Measurements from ENCODE around the gene PCBP2. TPM values are rescaled to one million over a fixed set of nuclear protein-coding genes. Genes with fewer than 3 reads are reported as not detected.

The PCBP2 gene
- total RNA-seq, 4 donors from 2014 or later = 414 to 583 (median 490) TPM

DNA sequence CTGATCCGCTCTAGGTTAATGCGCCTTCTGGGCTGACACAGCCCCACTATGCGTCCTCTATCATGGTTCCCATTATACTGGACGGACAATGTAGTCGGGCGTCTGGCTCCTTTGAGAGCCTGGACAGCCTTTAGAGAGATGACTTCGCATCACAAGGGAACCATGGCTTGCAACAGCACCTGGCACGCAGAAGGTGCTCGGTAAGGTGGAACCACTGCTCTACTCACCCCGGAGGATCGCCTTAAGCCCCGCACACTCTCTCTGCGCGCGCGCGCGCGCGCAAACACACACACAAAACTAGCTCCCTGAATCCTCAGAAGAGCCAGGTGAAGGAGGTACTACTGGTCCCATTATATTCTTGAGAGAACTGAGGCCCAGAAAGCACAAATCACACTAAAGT lies 40.3 kb downstream of the PCBP2 start:
- Histone ChIP-seq H3K27me3 (no peaks in the 10 kb centered on the region), H3K4me3 (peak overlapping the region; percentile 47 to 72 (median 64)), H3K27ac (peak overlapping the region; percentile 69 to 91 (median 86)), H3K36me3 (peaks cover 0 to 12% (median 2%) of the 10 kb centered on the region in 3 donors), H3K9me3 (no peaks in the 10 kb centered on the region), H3K4me1 (peaks cover 0 to 51% (median 22%) of the 10 kb centered on the region in 4 donors)
- TF ChIP-seq POLR2A (IDR thresholded peaks at IDR 0.05) (no peak), EP300 (IDR thresholded peaks at IDR 0.05) (no peak)
- TF ChIP-seq, protein P1, sequence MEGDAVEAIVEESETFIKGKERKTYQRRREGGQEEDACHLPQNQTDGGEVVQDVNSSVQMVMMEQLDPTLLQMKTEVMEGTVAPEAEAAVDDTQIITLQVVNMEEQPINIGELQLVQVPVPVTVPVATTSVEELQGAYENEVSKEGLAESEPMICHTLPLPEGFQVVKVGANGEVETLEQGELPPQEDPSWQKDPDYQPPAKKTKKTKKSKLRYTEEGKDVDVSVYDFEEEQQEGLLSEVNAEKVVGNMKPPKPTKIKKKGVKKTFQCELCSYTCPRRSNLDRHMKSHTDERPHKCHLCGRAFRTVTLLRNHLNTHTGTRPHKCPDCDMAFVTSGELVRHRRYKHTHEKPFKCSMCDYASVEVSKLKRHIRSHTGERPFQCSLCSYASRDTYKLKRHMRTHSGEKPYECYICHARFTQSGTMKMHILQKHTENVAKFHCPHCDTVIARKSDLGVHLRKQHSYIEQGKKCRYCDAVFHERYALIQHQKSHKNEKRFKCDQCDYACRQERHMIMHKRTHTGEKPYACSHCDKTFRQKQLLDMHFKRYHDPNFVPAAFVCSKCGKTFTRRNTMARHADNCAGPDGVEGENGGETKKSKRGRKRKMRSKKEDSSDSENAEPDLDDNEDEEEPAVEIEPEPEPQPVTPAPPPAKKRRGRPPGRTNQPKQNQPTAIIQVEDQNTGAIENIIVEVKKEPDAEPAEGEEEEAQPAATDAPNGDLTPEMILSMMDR (IDR thresholded peaks at IDR 0.05) = no peak
- WGBS, 2 donors = 53 to 58% methylated on average over 17 to 20 of the region's 20 CpGs
- no peak for DNase-seq (ENCODE audit: low spot score in 2 of 2)

DNA sequence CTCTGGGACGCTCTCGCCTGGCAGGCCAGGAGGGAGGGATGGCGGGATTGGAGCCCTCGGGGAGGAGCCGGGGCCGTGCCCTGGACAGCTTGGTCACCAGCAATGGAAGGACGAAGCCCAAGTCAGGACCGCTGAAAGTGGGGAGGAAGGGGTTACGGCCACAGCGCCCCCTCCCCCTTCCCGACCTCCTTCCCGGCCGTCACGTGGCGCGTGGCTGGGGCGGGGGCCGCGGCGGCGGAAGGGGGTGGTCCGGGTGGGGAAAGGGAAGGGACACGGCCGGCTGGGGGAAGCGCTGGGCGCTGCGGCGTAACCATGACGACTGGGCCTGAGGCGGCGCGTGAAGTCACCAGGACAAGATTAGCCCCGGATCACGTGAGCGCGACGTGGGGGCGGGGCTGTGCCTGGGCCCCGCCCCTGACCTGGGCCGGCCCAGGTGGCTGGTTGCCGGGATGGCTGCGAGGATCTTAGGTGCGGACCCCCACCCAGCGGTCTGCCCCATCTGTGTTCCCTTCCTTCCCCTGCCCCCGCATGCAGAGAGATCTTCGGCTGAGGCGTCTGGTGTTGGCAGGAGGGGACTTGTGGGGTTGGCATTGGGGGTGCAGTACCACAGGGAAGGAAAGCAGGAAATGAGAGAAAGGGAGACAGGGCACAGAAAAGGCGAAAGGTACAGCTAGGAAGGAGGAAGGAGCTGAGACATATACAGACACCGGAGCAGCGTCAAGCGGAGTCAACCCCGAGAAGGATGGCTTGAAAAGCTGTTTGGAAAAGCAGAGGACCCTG lies 41.1 kb downstream of the PCBP2 start:
- Histone ChIP-seq H3K4me1 (peaks cover 0 to 57% (median 25%) of the 10 kb centered on the region in 4 donors), H3K9me3 (no peaks in the 10 kb centered on the region), H3K36me3 (peaks cover 0 to 7% (median 0%) of the 10 kb centered on the region in 3 donors), H3K27me3 (no peaks in the 10 kb centered on the region), H3K4me3 (peak overlapping the region; percentile 47 to 72 (median 64)), H3K27ac (peak overlapping the region; percentile 69 to 91 (median 86))
- DNase-seq (ENCODE audit: low spot score in 2 of 2) = peak; percentile 90 to 91
- TF ChIP-seq EP300 (IDR thresholded peaks at IDR 0.05) = peak; percentile 69 to 83
- TF ChIP-seq, protein P1 (IDR thresholded peaks at IDR 0.05) = peak in 1 of 5 experiments; percentile 35
- peak; percentile 67 to 82 for TF ChIP-seq POLR2A (IDR thresholded peaks at IDR 0.05)
- WGBS, 2 donors = 1 to 2% methylated on average over 31 to 36 of the region's 52 CpGs

DNA sequence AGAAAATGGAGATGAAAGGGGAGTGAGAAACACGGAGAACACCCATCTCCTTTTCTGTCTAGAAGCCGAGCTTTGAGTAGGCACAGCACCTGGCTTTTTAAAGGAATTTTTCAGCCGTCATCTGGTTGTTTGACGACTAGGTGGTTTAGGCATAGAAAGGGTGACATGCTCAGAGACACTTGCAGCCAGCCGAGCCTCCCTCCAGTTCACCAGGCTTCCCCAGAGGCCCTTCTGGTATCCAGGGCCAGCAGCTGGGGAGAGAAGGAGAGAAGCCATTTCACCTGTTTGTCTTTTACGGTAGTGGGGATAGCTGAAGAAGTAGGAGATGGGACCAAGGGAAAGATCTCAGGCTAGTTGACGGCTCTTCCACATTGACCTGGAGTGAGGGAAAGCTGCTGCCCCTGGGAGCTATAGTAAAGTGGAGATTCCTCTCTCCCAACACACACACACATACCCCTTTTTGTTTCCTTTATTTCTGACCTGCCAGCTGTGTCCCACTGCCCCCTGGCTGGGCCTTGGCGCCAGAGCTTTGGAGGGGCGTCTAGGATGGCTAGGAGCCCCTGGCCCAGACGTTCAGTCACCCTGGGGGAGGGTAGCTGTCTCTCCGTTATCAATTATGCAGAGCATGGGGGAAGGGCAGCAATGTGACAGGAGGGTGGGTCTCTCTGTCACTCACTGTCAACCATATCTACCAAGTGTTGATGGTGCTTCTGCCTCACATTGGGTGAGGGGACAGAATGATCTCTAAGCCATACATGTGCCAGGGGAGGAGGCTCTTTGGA lies 41.9 kb downstream of the PCBP2 start:
- H3K9me3 ChIP-seq = no peaks in the 10 kb centered on the region
- H3K4me1 ChIP-seq = peaks cover 0 to 64% (median 29%) of the 10 kb centered on the region in 4 donors
- TF ChIP-seq, protein P1 (IDR thresholded peaks at IDR 0.05) = no peak
- TF ChIP-seq POLR2A (IDR thresholded peaks at IDR 0.05) (no peak), EP300 (IDR thresholded peaks at IDR 0.05) (no peak)
- DNase-seq (ENCODE audit: low spot score in 2 of 2) = no peak
- H3K27ac ChIP-seq = peak overlapping the region; percentile 69 to 91 (median 86)
- 24% methylated on average over 11 of the region's 11 CpGs for WGBS, 2 donors
- peak overlapping the region; percentile 47 to 72 (median 64) for H3K4me3 ChIP-seq
- H3K36me3 ChIP-seq = peaks cover 0 to 3% (median 0%) of the 10 kb centered on the region in 3 donors
- H3K27me3 ChIP-seq = no peaks in the 10 kb centered on the region

DNA sequence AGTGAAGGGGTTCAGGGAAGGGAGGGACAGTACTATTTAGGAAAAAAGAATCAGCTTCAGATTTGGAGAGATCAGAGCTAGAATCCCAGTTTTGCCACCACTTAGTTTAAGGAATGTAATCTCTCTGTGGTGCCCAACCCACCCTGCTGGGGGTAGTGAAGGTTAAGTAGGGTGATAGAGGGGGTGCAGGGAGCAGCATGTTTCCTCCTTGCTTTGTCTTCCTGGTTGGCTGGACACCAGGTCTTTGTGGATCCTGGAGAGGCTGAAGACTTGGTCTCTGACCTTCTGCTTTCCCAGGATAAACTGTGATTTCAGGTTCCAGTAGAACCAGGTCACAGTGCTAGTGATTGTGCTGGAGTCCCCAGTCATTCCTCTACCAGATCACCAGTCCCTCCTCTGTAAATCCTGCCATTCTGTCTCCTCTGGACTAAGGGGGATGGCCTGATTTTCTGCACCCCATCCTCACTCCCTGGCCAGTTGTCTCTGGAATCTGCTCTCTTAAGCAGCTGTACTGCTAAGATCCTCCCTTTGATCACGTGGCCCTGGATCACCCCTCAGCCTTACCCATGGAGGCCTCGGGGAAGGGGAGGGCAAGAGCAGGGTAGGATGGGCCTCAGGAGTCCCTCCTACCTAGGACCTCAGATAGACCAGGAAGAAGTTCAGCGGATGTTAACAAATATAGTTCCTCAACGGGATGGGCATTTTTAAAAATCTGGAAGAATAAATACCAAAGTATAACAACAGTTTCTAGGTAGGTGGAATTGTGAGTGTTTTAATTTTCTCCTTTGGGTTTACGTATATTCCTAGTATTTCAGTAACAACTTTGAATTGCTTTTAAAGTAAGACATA lies 44.2 kb downstream of the PCBP2 start:
- TF ChIP-seq EP300 (IDR thresholded peaks at IDR 0.05) (peak in 1 of 2 donors; percentile 24), POLR2A (IDR thresholded peaks at IDR 0.05) (no peak)
- TF ChIP-seq, protein P1 (IDR thresholded peaks at IDR 0.05) = no peak
- peak overlapping the region in 1 of 4 donors; percentile 18 for H3K4me3 ChIP-seq
- no peaks in the 10 kb centered on the region for H3K9me3 ChIP-seq
- peaks cover 0 to 64% (median 30%) of the 10 kb centered on the region in 4 donors for H3K4me1 ChIP-seq
- H3K36me3 ChIP-seq = peaks cover 0 to 3% (median 0%) of the 10 kb centered on the region in 3 donors
- peak overlapping the region in 3 of 4 donors; percentile 9 to 100 (median 98) for H3K27ac ChIP-seq
- WGBS, 2 donors = 36 to 42% methylated on average over 5 of the region's 5 CpGs
- peak; percentile 52 to 77 for DNase-seq (ENCODE audit: low spot score in 2 of 2)
- H3K27me3 ChIP-seq = no peaks in the 10 kb centered on the region

Measured in tibial nerve (tissue), 4 donors.